ENCODE data around the gene KCP.

KCP gene

GRCh38 chr7:128831178-128831993 lies 79.1 kb downstream of the KCP start:
- DNase-seq (ENCODE audit: extremely low read depth, insufficient read length): no peak
- H3K36me3 ChIP-seq (ENCODE audit: control insufficient read depth, insufficient read depth, low read length): no peaks in the 10 kb centered on the region

GRCh38 chr7:128830231-128831177 lies 80.0 kb downstream of the KCP start, which contains the start of gene FLNC:
Gene FLNC, plus strand, starts transcription at chr7:128830406. Its CDS starts 232 bp downstream, at chr7:128830638.
- TF ChIP-seq CTCF (IDR thresholded peaks at IDR 0.05; ENCODE audit: insufficient read depth, low read length, poor library complexity, severe bottlenecking): no peak
- DNase-seq (ENCODE audit: extremely low read depth, insufficient read length): no peak
- Histone ChIP-seq H3K27me3 (replicated peaks; ENCODE audit: control insufficient read depth, insufficient read depth, low read length) (peaks cover 3% of the 10 kb centered on the region), H3K4me3 (replicated peaks; ENCODE audit: low read depth, low read length) (peak within 1 kb of the TSS; percentile 17), H3K36me3 (ENCODE audit: control insufficient read depth, insufficient read depth, low read length) (no peaks in the 10 kb centered on the region)

More at GRCh38 chr7:128831178-128831993, 79.1 kb downstream of the KCP start:
- TF ChIP-seq CTCF (IDR thresholded peaks at IDR 0.05; ENCODE audit: insufficient read depth, low read length, poor library complexity, severe bottlenecking): no peak
- Histone ChIP-seq H3K4me3 (replicated peaks; ENCODE audit: low read depth, low read length) (no peak overlapping the region), H3K27me3 (replicated peaks; ENCODE audit: control insufficient read depth, insufficient read depth, low read length) (peaks cover 3% of the 10 kb centered on the region)

GRCh38 chr7:128829391-128830166 lies 80.9 kb downstream of the KCP start:
- no peak overlapping the region for H3K4me3 ChIP-seq (replicated peaks; ENCODE audit: low read depth, low read length)
- DNase-seq (ENCODE audit: extremely low read depth, insufficient read length): no peak
- no peak for TF ChIP-seq CTCF (IDR thresholded peaks at IDR 0.05; ENCODE audit: insufficient read depth, low read length, poor library complexity, severe bottlenecking)
- no peaks in the 10 kb centered on the region for H3K36me3 ChIP-seq (ENCODE audit: control insufficient read depth, insufficient read depth, low read length)
- H3K27me3 ChIP-seq (replicated peaks; ENCODE audit: control insufficient read depth, insufficient read depth, low read length): peaks cover 3% of the 10 kb centered on the region

GRCh38 chr7:128827971-128828711 lies 82.4 kb downstream of the KCP start:
- DNase-seq (ENCODE audit: extremely low read depth, insufficient read length): no peak
- no peak for TF ChIP-seq CTCF (IDR thresholded peaks at IDR 0.05; ENCODE audit: insufficient read depth, low read length, poor library complexity, severe bottlenecking)
- Histone ChIP-seq H3K36me3 (ENCODE audit: control insufficient read depth, insufficient read depth, low read length) (no peaks in the 10 kb centered on the region), H3K4me3 (replicated peaks; ENCODE audit: low read depth, low read length) (no peak overlapping the region), H3K27me3 (replicated peaks; ENCODE audit: control insufficient read depth, insufficient read depth, low read length) (peaks cover 3% of the 10 kb centered on the region)
